Sigmoid colon (tissue), 7 donors: Measurements from ENCODE around the gene ENO2. TPM values are rescaled to one million over a fixed set of nuclear protein-coding genes. Genes with fewer than 3 reads are reported as not detected.

Experiments used
- DNase-seq: peaks from one replicate; pipeline ENCODE4 v3.0.0-alpha.2; 2019
- H3K27ac ChIP-seq, 4 donors: fragments of 200-600 bp; sonication (generic); one replicate each; pipeline ENCODE4 v1.5.1; 2016 to 2019; ENCODE audit warnings: mild to moderate bottlenecking in 1 of 4
- H3K27me3 ChIP-seq, 3 donors: fragments of 200-600 bp; sonication (generic); one replicate each; pipeline ENCODE4 v1.5.1; 2019; ENCODE audit warnings: mild to moderate bottlenecking in 1 of 3
- H3K36me3 ChIP-seq, 4 donors: fragments of 200-600 bp; sonication (generic); one replicate each; pipeline ENCODE4 v1.5.1; 2016 to 2019
- H3K4me1 ChIP-seq, 4 donors: fragments of 200-600 bp; sonication (generic); one replicate each; pipeline ENCODE4 v1.5.1; 2017 to 2019
- H3K4me3 ChIP-seq, 4 donors: fragments of 200-600 bp; sonication (generic); one replicate each; pipeline ENCODE4 v1.5.1; 2017 to 2019; ENCODE audit warnings: mild to moderate bottlenecking in 2 of 4, moderate library complexity in 1 of 4
- H3K9me3 ChIP-seq, 4 donors: fragments of 200-600 bp in 3 of 4; sonication (generic) in 3 of 4; one replicate each; pipeline versions ENCODE4 v1.5.1 to v1.6.1; 2013 to 2019
- CTCF ChIP-seq, 4 experiments: fragments of 450-650 bp in 3 of 4; fragments of 200-600 bp in 1 of 4; IDR thresholded peaks; one replicate each; pipeline ENCODE4 v1.5.1; 2016 to 2019; ENCODE audit warnings: antibody characterized with exemption in 4 of 4, mild to moderate bottlenecking in 3 of 4, moderate library complexity in 2 of 4
- EP300 ChIP-seq, 4 donors: sonication (generic); formaldehyde crosslinking; IDR thresholded peaks; one replicate each; pipeline ENCODE4 v1.6.1; 2017; ENCODE audit warnings: antibody characterized with exemption in 4 of 4
- POLR2A ChIP-seq, 2 donors: fragments of 450-650 bp; IDR thresholded peaks; one replicate each; pipeline ENCODE4 v1.6.1; 2016; ENCODE audit warnings: antibody characterized with exemption in 2 of 2, mild to moderate bottlenecking in 2 of 2, moderate library complexity in 2 of 2
- POLR2AphosphoS5 ChIP-seq, 4 donors: sonication (generic); formaldehyde crosslinking; IDR thresholded peaks; one replicate each; pipeline ENCODE4 v1.6.1; 2017; ENCODE audit warnings: antibody characterized with exemption in 4 of 4
- WGBS, 2 donors: extraction: QIAGEN DNeasy Blood & Tissue Kit; methylation state at CpG; one replicate each; pipeline ENCODE4 v1.1.7; 2013; 5-methylcytosine and 5-hydroxymethylcytosine counted together
- intact Hi-C: fragments of 100-400 bp; cut with DNase I; formaldehyde crosslinking; loops from one replicate; pipeline ENCODE4 v1.15.1; 2023
- polyA plus RNA-seq, 3 donors: library from polyadenylated mRNA; stranded (reverse); fragments of 200-250 nt; gene quantifications; one replicate each; pipeline ENCODE4 v1.2.3, GENCODE V29; 2013
- total RNA-seq, 4 donors: library from RNA; depleted of rRNA; stranded (reverse); fragments of >200 nt; gene quantifications; one replicate each; pipeline ENCODE4 v1.1.0, GENCODE V29; 2016
- donor health status: healthy with polysubstance abuse.
- donor health status: Bipolar disorder and iron deficiency.
- donor health status: healthy.

The ENO2 gene
- total and polyA plus RNA-seq, 7 donors, result 1.8 to 37.5 (median 26.3) TPM

- Histone ChIP-seq H3K27ac (no peak overlapping the region), H3K4me3 (no peak overlapping the region), H3K9me3 (no peaks in the 10 kb centered on the region), H3K36me3 (no peaks in the 10 kb centered on the region), H3K4me1 (peaks cover 0 to 30% (median 21%) of the 10 kb centered on the region in 4 donors), H3K27me3 (no peaks in the 10 kb centered on the region)
- 83 to 88% methylated on average over 20 of the region's 20 CpGs for WGBS, 2 donors
- intact Hi-C loops, result no loop called here
- peak; percentile 62 for DNase-seq
- no peak for TF ChIP-seq POLR2A (IDR thresholded peaks at IDR 0.05)
- no peak for TF ChIP-seq EP300 (IDR thresholded peaks at IDR 0.05)
- TF ChIP-seq POLR2AphosphoS5 (IDR thresholded peaks at IDR 0.05), result no peak
These were observed 42.8 kb downstream of the ENO2 start for GRCh38 chr12:6957151-6957701.

- no peaks in the 10 kb centered on the region for H3K27me3 ChIP-seq
- intact Hi-C loops, result no loop called here
- H3K36me3 ChIP-seq, result no peaks in the 10 kb centered on the region
- peak; percentile 63 for DNase-seq
- peaks cover 0 to 36% (median 26%) of the 10 kb centered on the region in 4 donors for H3K4me1 ChIP-seq
- no peaks in the 10 kb centered on the region for H3K9me3 ChIP-seq
- H3K4me3 ChIP-seq, result no peak overlapping the region
- TF ChIP-seq POLR2AphosphoS5 (IDR thresholded peaks at IDR 0.05) (no peak), POLR2A (IDR thresholded peaks at IDR 0.05) (no peak), CTCF (IDR thresholded peaks at IDR 0.05) (no peak), EP300 (IDR thresholded peaks at IDR 0.05) (no peak)
- peak overlapping the region in 1 of 4 donors; percentile 50 for H3K27ac ChIP-seq
- WGBS, 2 donors, result 83 to 88% methylated on average over 28 of the region's 28 CpGs
These were observed 43.6 kb downstream of the ENO2 start for GRCh38 chr12:6957741-6958608.

- no peaks in the 10 kb centered on the region for H3K9me3 ChIP-seq
- WGBS, 2 donors, result 48 to 84% methylated on average over 10 of the region's 10 CpGs
- DNase-seq, result peak; percentile 62
- intact Hi-C loops, result no loop called here
- no peak overlapping the region for H3K4me3 ChIP-seq
- H3K4me1 ChIP-seq, result peaks cover 0 to 36% (median 26%) of the 10 kb centered on the region in 4 donors
- TF ChIP-seq POLR2AphosphoS5 (IDR thresholded peaks at IDR 0.05), result no peak
- TF ChIP-seq CTCF (IDR thresholded peaks at IDR 0.05), result no peak
- TF ChIP-seq POLR2A (IDR thresholded peaks at IDR 0.05), result no peak
- TF ChIP-seq EP300 (IDR thresholded peaks at IDR 0.05), result no peak
- H3K27ac ChIP-seq, result peak overlapping the region in 1 of 4 donors; percentile 50
- no peaks in the 10 kb centered on the region for H3K36me3 ChIP-seq
- H3K27me3 ChIP-seq, result no peaks in the 10 kb centered on the region
These were observed 44.3 kb downstream of the ENO2 start for GRCh38 chr12:6958609-6959057.

- intact Hi-C loops, result no loop called here
- 44 to 84% methylated on average over 24 of the region's 24 CpGs for WGBS, 2 donors
These were observed 44.9 kb downstream of the ENO2 start for GRCh38 chr12:6959058-6959804.

More at GRCh38 chr12:6959058-6959804, 44.9 kb downstream of the ENO2 start:
- TF ChIP-seq POLR2A (IDR thresholded peaks at IDR 0.05) (no peak), CTCF (IDR thresholded peaks at IDR 0.05) (no peak), POLR2AphosphoS5 (IDR thresholded peaks at IDR 0.05) (no peak), EP300 (IDR thresholded peaks at IDR 0.05) (no peak)
- no peak overlapping the region for H3K4me3 ChIP-seq
- H3K27me3 ChIP-seq, result no peaks in the 10 kb centered on the region
- no peaks in the 10 kb centered on the region for H3K9me3 ChIP-seq
- no peaks in the 10 kb centered on the region for H3K36me3 ChIP-seq
- peak overlapping the region in 1 of 4 donors; percentile 50 for H3K27ac ChIP-seq
- peaks cover 0 to 36% (median 25%) of the 10 kb centered on the region in 4 donors for H3K4me1 ChIP-seq
- peak; percentile 68 for DNase-seq
